IPS-15b (cell line): ENCODE results near the gene PHOSPHO2.

Experiments
- H3K27me3 ChIP-seq: one replicate; pipeline ENCODE4 v1.6.1; 2013; ENCODE audit warnings: low read length; ENCODE audit not compliant: control insufficient read depth, insufficient read depth
- H3K36me3 ChIP-seq: one replicate; pipeline ENCODE4 v1.6.1; 2013; ENCODE audit warnings: low read length; ENCODE audit not compliant: control insufficient read depth, insufficient read depth
- H3K4me1 ChIP-seq: one replicate; pipeline ENCODE4 v1.6.1; 2013; ENCODE audit warnings: mild to moderate bottlenecking, low read length; ENCODE audit not compliant: control insufficient read depth, insufficient read depth
- H3K4me3 ChIP-seq: one replicate; pipeline ENCODE4 v1.5.1; 2013; ENCODE audit warnings: low read depth, low read length
- H3K9ac ChIP-seq: one replicate; pipeline ENCODE4 v1.6.1; 2013; ENCODE audit warnings: low read depth, mild to moderate bottlenecking, low read length
- H3K9me3 ChIP-seq: one replicate; pipeline ENCODE4 v1.6.1; 2013; ENCODE audit warnings: mild to moderate bottlenecking, low read length; ENCODE audit not compliant: control insufficient read depth, insufficient read depth

Gene PHOSPHO2

DNA sequence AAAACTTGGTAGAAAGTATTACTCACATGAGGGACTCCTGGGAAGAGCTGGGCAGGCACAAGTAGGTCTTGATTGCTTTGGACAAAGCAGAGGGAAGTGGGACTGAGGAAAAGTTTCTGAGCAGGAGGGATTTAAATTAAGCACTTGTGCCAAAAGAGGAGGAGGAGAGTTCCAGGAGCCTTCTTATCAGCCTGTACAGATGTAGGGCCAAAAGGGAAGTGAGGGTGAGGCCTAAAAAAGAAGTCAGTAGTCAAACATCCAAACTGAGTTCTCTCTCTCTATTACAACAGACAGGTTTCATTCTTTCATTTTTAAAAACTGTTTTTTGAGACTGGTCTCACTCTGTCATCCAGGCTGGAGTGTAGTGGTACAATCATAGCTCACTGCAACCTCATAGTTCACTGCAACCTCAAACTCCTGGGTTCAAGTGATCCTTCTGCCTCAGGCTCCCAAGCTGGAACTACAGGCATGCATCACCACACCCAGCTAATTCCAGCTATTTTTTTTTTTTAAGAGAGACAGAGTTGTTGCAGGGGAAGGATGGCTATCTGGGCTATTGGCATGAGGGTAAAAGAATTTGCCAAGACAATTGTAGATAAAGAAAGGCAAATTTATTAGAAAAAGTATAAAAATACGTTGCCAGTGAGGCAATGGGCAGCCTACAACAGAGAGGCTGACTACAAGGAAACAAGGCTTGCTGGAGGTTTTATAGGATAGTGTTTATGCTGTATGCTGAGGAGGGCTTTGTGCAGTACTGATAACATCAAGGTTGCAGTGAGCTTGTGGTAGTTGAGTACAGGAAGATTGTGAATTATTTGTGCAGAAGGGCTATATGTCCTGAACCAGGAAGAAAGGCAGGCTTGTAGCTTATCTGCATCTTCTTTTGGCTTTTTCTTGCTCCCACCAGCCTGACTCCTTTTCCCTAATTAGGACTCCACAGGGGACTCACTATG lies 29.0 kb upstream of the PHOSPHO2 start:
- Histone ChIP-seq H3K4me3 (no peak overlapping the region), H3K27me3 (no peaks in the 10 kb centered on the region), H3K36me3 (no peaks in the 10 kb centered on the region), H3K4me1 (no peaks in the 10 kb centered on the region), H3K9ac (no peak overlapping the region), H3K9me3 (no peaks in the 10 kb centered on the region)

DNA sequence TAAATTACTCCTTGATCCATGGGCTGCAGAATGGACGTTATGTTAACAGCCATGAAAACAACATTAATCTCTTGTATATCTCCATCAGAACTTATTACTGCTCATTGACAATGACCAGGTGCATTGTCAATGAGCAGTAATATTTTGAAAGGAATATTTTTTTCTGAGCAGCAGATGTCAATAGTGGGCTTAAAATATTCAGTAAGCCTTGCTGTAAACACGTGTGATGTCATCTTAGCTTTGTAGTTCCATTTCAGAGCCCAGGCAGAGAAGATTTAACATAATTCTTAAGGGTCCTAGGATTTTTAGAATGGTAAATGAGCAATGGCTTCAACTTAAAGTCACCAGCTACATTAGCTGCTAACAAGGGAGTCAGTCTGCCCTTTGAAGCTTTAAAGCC lies 26.7 kb upstream of the PHOSPHO2 start:
- Histone ChIP-seq H3K4me3 (no peak overlapping the region), H3K36me3 (no peaks in the 10 kb centered on the region), H3K27me3 (no peaks in the 10 kb centered on the region), H3K9ac (no peak overlapping the region), H3K9me3 (no peaks in the 10 kb centered on the region), H3K4me1 (no peaks in the 10 kb centered on the region)

DNA sequence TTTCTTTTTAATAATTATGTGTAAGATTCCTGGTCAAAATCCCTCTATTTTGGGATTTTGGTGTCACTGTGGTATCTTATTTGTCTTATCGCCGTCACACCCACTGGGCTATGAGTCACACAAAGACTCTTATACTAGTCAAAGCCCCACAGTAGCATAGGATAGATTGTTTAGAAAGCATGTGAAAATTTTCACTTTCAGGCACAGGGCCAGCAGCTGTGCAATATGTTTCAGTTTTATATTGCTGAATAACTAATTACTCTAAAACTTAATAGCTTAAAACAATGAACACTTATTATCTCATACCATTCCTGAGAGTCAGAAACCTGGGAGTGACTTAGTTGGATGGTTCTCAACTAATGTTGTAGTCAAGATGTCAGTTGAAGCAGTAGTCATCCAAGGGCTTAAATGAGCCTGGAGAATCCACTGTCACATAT lies 24.0 kb upstream of the PHOSPHO2 start:
- Histone ChIP-seq H3K27me3 (no peaks in the 10 kb centered on the region), H3K36me3 (no peaks in the 10 kb centered on the region), H3K4me1 (no peaks in the 10 kb centered on the region), H3K4me3 (no peak overlapping the region), H3K9me3 (no peaks in the 10 kb centered on the region), H3K9ac (no peak overlapping the region)

DNA sequence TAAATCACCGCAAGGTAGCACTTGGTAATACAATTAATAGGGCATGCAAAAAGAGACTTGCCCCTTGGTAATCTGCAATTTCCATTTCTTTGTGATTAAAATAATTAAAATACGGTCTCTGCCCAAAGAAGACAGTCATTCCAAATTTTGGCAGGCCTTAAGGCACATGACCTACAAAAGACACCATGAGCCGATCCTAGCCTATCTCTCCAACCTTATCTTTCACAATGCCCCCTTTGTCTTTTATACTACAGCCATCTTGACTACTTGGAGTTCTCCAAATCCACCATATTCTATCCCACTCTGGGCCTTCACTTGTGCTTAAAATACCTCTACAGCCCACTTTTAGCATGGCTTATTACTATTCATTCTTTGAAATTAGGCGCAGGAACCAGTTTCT lies 23.3 kb upstream of the PHOSPHO2 start:
- no peaks in the 10 kb centered on the region for H3K27me3 ChIP-seq
- no peak overlapping the region for H3K4me3 ChIP-seq
- H3K9ac ChIP-seq = no peak overlapping the region
- no peaks in the 10 kb centered on the region for H3K4me1 ChIP-seq
- no peaks in the 10 kb centered on the region for H3K36me3 ChIP-seq
- no peaks in the 10 kb centered on the region for H3K9me3 ChIP-seq

DNA sequence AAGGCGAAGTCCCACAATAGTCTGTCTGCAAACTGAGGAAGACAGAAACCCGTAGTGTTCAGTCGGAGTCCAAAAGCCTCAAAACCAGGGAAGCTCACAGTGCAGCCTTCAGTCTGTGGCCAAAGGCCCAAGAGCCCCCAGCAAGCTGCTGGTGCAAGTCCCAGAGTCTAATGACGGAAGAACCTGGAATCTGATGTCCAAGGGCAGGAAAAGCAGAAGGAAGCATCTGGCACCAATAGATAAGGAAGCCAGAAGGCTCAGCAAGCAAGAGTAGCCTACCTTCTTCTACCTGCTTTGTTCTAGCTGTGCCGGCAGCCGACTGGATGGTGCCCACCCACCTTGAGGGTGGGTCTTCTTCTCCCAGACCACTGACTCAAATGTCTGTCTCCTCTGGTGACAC lies 21.9 kb upstream of the PHOSPHO2 start:
- no peaks in the 10 kb centered on the region for H3K9me3 ChIP-seq
- no peaks in the 10 kb centered on the region for H3K27me3 ChIP-seq
- no peaks in the 10 kb centered on the region for H3K36me3 ChIP-seq
- H3K9ac ChIP-seq = no peak overlapping the region
- no peaks in the 10 kb centered on the region for H3K4me1 ChIP-seq
- no peak overlapping the region for H3K4me3 ChIP-seq

DNA sequence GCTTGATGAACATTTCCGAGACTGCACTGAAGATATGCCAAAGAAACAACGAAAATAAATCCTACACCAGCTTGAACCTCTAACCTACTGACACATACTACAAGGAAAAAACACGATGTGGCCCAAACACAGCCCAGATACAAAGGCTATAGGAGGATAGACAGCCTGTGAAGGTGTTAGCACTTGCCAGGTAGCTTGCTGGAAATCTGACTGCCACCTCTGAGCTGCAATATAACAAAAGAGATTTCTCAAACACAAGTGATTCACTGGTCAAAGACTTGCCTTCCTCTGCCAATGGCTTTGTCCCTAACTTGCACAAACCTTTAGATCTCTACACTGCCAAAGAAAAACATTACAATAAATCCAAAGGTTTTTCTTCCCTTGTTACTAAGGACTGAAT lies 21.2 kb upstream of the PHOSPHO2 start:
- Histone ChIP-seq H3K9me3 (no peaks in the 10 kb centered on the region), H3K9ac (no peak overlapping the region), H3K4me1 (no peaks in the 10 kb centered on the region), H3K27me3 (no peaks in the 10 kb centered on the region), H3K4me3 (no peak overlapping the region), H3K36me3 (no peaks in the 10 kb centered on the region)

DNA sequence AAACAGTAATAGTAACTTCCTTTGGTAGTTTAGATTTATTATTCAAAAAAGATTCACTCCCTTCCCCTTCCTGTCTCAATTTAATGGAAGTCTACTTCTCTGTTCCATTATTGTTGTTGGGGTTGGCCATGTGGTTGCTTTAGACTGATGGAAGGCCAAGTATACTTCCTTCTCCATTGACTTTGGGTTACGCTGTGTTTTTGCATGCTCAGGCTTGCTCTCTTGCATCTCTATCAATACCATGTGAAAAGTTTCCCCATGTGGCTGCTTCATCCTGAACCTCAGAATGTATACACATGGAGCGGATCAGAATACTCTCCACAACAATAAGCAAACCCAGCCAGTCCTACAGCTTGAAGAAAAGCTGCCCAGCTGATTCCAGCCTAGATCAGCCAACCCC lies 20.3 kb upstream of the PHOSPHO2 start:
- Histone ChIP-seq H3K9ac (no peak overlapping the region), H3K4me3 (no peak overlapping the region), H3K9me3 (no peaks in the 10 kb centered on the region), H3K27me3 (no peaks in the 10 kb centered on the region), H3K36me3 (no peaks in the 10 kb centered on the region), H3K4me1 (no peaks in the 10 kb centered on the region)

DNA sequence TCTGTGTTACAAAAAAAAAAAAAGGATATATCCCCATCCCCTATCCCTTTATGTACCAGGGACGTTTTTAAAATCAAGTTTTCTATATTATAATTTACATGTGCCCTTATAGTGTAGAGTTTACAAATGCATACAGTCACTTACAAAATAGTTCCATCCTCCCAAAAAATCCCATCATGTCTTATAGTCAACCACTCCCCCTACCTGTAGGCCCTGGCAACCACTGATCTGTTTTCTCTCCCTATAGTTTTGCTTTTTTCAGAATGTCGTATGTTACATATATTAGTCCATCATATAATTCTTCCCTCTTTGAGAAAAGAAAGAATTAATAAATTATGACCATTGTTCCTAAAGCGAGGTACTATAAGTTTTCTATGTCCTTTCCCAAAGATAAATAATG lies 17.9 kb upstream of the PHOSPHO2 start:
- Histone ChIP-seq H3K4me1 (no peaks in the 10 kb centered on the region), H3K4me3 (no peak overlapping the region), H3K9ac (no peak overlapping the region), H3K36me3 (no peaks in the 10 kb centered on the region), H3K9me3 (no peaks in the 10 kb centered on the region), H3K27me3 (no peaks in the 10 kb centered on the region)

DNA sequence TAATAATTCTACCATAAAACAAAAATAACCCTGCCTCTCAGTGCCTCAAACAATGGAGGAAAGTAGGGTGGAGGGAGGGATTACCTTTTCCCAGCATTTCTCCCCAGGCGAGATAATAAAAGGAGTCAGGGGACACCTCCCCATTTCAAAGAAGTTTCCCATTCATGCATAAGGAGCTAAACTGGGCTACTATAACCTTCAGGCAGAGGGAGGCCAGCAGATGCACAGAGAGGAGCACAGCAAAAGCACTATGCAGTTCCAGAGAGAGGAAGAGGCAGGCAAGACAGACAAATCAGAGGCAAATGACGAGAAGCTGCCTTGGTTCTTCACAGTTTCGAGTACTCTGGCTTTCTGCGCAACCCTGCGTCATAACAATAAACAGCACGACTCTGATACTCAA lies 17.4 kb upstream of the PHOSPHO2 start:
- Histone ChIP-seq H3K36me3 (no peaks in the 10 kb centered on the region), H3K27me3 (no peaks in the 10 kb centered on the region), H3K4me1 (no peaks in the 10 kb centered on the region), H3K9ac (no peak overlapping the region), H3K4me3 (no peak overlapping the region), H3K9me3 (no peaks in the 10 kb centered on the region)

DNA sequence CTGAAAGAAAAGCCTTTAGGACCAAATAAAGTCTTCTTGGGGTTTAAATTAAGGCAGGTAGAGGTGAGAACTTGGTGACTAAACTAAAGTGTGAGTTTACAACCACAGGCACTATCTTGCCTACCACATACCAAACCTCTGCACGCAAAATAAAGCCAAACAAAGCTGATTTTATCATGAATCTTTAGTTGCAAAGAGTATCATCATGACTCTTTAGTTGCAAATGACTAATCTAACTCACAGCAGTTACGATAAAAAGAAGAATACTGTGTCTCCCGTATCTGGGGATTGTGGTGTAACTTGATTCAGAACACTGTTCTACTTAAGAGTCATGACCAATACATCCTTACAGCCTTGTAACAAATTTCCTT lies 11.2 kb upstream of the PHOSPHO2 start:
- no peaks in the 10 kb centered on the region for H3K4me1 ChIP-seq
- H3K9ac ChIP-seq = no peak overlapping the region
- no peaks in the 10 kb centered on the region for H3K36me3 ChIP-seq
- H3K9me3 ChIP-seq = no peaks in the 10 kb centered on the region
- H3K4me3 ChIP-seq = no peak overlapping the region
- no peaks in the 10 kb centered on the region for H3K27me3 ChIP-seq

DNA sequence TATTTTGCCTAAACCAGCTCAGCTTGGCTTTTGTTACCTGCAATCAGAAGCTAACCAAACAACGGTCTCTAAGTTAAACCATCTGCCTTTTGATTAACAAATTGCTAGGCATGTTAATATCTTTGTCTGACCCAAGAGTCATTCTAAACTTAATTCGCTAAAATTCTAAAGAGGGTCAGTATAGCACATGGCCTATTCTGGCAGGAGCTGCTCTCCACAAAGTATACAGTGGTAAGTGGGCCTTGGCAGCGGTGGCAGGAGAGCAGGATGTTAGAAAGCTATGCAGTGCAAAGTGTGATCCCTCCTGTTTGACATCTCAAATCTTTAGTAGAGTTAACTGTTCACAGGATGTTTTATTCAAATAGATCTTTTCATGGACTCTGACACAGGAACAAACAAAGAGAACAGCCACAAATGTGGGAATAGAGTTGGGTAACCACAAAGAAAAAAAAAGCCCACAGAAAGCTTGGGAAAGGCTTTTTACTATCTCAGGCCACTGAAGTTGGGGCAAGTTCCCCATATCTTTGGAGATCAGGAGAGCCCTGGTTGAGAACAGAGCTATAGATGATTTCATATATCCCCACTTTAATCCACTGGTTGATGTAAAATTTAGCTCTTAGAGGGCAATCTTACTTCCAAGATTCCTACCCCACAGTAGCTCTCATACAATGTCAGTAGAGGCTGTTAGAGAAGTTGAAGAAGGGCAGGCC lies 10.7 kb upstream of the PHOSPHO2 start:
- H3K4me1 ChIP-seq = no peaks in the 10 kb centered on the region
- no peaks in the 10 kb centered on the region for H3K9me3 ChIP-seq
- no peaks in the 10 kb centered on the region for H3K27me3 ChIP-seq
- no peak overlapping the region for H3K9ac ChIP-seq
- no peak overlapping the region for H3K4me3 ChIP-seq
- H3K36me3 ChIP-seq = no peaks in the 10 kb centered on the region

DNA sequence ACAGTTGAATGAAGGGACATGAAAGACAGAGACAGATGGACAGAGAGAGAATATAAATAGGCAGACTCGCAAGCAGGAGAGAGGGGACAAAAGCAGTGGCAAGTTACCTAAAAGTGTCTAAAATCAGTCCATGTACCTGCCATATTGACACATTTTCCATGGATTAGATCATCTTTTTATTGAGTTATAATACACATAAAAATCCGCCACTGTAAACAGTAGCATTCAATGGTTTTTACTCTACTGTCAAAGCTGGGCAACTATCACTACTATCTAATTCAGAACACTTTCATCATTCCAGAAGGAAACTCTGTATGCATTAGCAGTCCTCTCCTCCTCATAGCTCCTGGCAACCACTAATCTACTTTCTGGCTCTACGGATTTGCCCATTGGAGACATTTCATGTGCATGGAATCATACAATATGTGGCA lies 10.1 kb upstream of the PHOSPHO2 start:
- Histone ChIP-seq H3K4me3 (no peak overlapping the region), H3K9me3 (no peaks in the 10 kb centered on the region), H3K36me3 (no peaks in the 10 kb centered on the region), H3K4me1 (no peaks in the 10 kb centered on the region), H3K9ac (no peak overlapping the region), H3K27me3 (no peaks in the 10 kb centered on the region)
